GM12878 (cell line): ENCODE data around the gene KRTAP10-3.

Source experiments
- CBFB ChIP-seq: IDR thresholded peaks from 2 replicates; pipeline ENCODE4 v1.6.1; 2016; ENCODE audit warnings: antibody characterized with exemption, low read depth
- CHD2 ChIP-seq: IDR thresholded peaks from 2 replicates; pipeline ENCODE4 v1.6.1; 2011; ENCODE audit warnings: low read depth, low read length, improper control_type of control experiment, borderline replicate concordance

DNA sequence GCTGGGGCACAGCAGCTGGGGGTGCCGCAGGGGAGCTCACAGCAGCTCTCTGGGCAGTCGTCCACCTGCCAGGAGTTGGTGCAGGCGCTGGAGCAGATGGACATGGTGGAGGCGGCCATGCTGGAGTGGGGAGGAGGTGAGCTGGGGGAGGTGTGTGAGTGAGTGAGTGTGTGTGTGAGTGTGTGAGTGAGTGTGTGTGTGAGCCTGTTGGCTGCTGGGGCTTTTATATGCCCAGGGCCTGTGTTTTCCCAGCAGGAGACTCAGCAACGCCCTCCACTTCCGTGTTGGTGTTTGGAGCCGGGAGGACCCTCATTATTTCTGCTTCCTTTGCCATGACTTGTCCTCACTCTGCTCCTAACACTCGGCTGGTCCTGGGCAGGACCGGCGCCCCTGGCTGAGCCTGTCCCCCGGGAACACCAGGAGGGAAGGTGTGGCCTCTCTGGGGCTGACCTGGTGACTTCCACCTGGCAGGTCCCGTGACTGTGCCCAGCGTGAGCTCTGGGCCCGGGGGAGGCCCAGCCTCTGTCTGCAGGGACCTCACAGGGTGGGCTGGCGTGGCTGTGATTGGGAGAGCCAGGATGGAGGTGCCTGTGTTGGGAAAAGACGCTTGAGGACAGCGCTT lies 7.1 kb downstream of the KRTAP10-3 start, which contains the start of gene KRTAP10-2:
- TF ChIP-seq CHD2 (no peak), CBFB (no peak)
